NCI-H524 treated with DMSO at 0.1 percent for 48 hours (cell line): Measurements from ENCODE around the gene PAX5.

Source experiments
- DNase-seq: peaks from one replicate; lab custom pipeline; 2025; lab: John Stamatoyannopoulos, UW

PAX5 gene

GRCh38 chr9:36901528-36901927, 132.5 kb downstream of the PAX5 start:
- no peak for DNase-seq

GRCh38 chr9:36900856-36901220, 133.2 kb downstream of the PAX5 start:
- no peak for DNase-seq

GRCh38 chr9:36900136-36900855, 133.8 kb downstream of the PAX5 start:
- DNase-seq = no peak

- no peak for DNase-seq
These were observed 134.7 kb downstream of the PAX5 start for GRCh38 chr9:36899406-36899805.

GRCh38 chr9:36898431-36899020, 135.5 kb downstream of the PAX5 start:
- no peak for DNase-seq

GRCh38 chr9:36897478-36897877, 136.6 kb downstream of the PAX5 start:
- no peak for DNase-seq

GRCh38 chr9:36897019-36897418, 137.0 kb downstream of the PAX5 start:
- no peak for DNase-seq

GRCh38 chr9:36896296-36896695, 137.8 kb downstream of the PAX5 start:
- DNase-seq = no peak

GRCh38 chr9:36895744-36896260, 138.3 kb downstream of the PAX5 start:
- DNase-seq = no peak

- DNase-seq = no peak
These were observed 139.3 kb downstream of the PAX5 start for GRCh38 chr9:36894695-36895310.

- DNase-seq = no peak
These were observed 140.2 kb downstream of the PAX5 start for GRCh38 chr9:36893911-36894310.

GRCh38 chr9:36893184-36893583, 140.9 kb downstream of the PAX5 start:
- no peak for DNase-seq

- DNase-seq = no peak
These were observed 141.8 kb downstream of the PAX5 start for GRCh38 chr9:36892279-36892678.

GRCh38 chr9:36891341-36891811, 142.7 kb downstream of the PAX5 start:
- no peak for DNase-seq

GRCh38 chr9:36889844-36890243, 144.2 kb downstream of the PAX5 start:
- no peak for DNase-seq

GRCh38 chr9:36888551-36888950, 145.5 kb downstream of the PAX5 start:
- DNase-seq = no peak

- no peak for DNase-seq
These were observed 149.3 kb downstream of the PAX5 start for GRCh38 chr9:36884721-36885120.

GRCh38 chr9:36882594-36882993, 151.5 kb downstream of the PAX5 start:
- DNase-seq = no peak

GRCh38 chr9:36881743-36882441, 152.2 kb downstream of the PAX5 start:
- DNase-seq = no peak

GRCh38 chr9:36881316-36881715, 152.8 kb downstream of the PAX5 start:
- no peak for DNase-seq

GRCh38 chr9:36880075-36880474, 154.0 kb downstream of the PAX5 start:
- DNase-seq = no peak
